HG02973 (cell line): ENCODE data around the gene PDK3.

Source experiments
- ATAC-seq: cut with Tn5 transposase; IDR thresholded peaks from one replicate; pipeline ENCODE4 v1.9.1; 2021; ENCODE audit warnings: moderate library complexity; ENCODE audit not compliant: unreplicated experiment

Gene PDK3

DNA sequence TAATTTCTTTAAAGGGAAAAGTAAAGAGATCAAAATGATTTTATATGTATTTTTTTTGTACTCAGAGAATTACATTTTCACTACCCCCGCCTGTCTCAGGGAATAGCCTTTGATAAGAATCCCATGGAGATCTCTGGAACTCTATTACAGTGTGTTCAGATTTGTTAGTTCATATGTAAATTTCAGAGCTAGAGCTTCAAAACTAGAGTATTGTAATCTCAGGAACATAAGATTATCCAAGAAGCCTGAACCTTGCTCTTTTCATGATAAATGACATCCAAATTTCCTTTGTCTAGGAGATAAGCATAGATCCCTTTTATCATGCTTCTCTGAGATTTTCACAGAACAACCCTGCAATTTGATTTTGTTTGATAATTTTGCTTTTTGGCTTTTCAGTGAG lies 82.9 kb downstream of the PDK3 start:
- no peak for ATAC-seq

DNA sequence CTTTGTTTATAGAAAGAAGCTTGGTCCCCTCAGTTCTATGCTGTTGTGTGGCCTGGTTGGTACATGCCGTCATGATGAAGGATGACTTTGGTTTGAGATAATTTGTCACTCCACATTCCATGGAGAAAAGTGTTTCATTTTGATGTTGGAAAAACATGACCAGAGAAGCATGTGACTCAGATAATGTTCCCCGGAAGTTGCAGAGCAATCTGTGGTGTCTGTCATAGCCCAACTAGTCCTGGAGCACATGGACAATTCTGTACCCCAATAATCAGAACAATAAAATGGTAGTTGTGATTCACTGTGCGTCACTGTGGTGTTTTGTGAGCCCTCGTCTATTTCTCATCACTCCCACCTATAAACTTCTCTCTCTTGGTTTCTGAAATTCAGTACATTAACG lies 85.1 kb downstream of the PDK3 start:
- ATAC-seq: no peak

DNA sequence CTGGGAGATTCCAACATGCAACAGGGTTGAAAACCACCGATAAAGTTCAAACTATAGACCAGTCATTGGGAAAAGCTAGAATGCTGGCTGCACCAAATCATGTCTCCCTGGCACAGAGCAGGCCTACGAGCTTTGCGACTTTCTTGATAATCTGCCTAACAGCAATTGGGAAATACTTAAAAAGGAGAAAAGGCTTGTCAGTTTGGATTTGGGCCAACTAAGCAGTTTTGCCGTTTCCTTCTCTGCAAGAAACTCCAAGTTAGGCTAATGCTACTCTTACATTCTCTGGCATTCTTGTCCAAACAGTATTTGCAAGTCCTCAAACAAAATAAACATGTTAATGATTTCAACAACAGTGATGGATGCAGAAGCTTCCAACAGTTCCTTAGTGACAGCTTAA lies 87.9 kb downstream of the PDK3 start:
- ATAC-seq: no peak

DNA sequence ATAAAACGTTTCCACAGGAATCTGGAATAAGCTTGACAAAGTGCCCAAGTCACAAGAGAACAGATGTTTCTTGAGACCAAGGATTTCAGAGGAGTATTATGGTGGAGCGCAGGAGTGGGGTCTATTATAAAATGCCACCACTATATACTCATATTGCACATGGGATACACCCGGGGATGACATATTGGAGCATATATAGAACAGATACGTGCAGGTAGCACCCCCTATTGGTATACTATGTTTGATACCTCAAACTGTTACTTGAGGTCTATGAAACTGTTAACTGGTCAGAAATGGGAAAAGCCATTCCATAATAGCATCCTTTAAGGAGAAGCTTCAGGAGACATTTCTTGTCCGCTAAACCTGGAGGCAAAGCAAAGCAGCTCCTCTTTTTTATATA lies 96.0 kb downstream of the PDK3 start:
- ATAC-seq: no peak

DNA sequence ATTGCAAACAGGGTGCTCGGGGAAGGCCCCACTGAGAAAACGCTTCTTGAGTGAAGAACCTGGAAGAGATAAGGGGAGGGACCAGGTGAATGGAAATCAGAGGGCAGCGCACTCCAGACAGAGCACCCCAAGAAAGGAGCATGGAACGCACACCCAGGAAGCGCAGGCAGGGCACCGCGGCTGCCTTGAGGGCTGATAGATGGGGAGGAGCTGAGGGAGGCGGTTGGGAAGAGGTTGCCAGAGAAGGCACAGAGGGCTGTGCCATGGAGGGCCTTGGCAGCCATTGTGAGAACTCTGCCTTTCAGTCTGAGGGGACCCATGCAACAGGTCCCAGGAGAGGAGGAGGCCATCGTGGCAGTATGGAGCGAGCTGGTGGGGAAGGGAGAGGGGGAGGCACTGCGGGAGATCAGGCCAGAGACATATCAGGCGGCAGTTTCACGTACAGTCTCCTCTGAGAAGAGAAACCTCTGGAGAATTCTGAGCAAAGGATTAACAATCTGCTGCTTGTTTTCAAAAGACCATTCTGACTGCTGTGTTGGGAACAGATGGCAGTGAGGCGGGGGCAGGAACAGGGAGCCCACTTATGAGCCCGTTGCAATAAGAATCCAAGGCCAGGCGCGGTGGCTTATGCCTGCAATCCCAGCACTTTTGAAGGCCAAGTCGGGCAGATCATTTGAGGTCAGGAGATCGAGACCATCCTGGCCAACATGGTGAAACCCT lies 98.4 kb downstream of the PDK3 start:
- no peak for ATAC-seq

DNA sequence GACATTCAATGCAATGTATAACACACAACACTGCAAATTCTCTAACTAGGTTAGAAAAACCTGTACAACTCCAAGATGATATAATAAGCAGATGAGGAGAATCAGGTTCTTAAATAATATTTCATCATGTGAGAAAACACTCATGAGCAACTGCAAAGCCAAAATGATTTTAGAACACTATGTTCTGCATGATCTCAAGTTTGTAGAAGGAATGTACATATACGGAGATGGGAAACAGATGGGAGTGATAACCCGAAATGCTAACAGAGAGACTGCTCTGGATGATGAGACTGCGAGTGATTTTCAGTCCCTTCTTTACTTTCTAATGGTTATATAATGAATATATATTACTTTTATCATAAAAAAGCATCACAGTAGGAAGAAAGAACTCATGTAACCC lies 101.2 kb downstream of the PDK3 start:
- no peak for ATAC-seq

DNA sequence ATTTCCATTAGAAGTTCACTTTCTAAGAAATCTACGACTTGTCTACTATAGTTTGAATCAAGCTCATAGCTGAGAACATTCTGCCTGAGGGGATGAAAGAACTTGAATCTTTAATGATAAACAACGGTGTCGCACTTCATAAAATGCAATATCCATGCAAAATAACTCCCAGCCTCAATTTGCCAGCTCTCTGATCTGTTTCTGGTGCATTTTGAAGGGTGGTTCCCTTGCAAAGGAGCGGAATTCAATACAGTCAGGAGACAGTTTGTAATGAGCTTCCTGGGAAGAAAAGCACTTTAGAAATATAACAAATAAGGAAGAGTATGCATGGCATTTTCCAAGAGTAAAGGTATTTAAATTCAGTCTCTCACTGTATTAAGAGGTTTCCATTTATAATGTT lies 102.1 kb downstream of the PDK3 start:
- ATAC-seq: no peak

DNA sequence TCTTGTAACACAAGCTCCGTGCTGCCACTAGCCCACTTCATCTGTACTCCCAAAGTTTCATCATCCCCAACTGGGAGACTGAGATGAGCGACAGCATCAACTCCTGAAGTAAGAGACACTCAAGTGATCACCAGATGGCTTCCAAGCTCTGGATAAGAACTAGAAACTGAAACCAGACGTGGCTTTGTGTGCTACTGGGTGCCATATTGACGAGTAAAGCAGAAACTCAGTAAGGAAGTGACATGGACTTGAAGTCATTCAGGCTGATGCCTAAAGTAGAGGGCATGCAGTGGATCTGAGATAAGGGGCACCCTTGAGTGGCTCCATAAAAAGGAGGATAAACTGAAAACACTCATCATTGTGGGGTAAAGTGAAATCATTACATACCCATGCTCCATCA lies 109.7 kb downstream of the PDK3 start:
- ATAC-seq: no peak

DNA sequence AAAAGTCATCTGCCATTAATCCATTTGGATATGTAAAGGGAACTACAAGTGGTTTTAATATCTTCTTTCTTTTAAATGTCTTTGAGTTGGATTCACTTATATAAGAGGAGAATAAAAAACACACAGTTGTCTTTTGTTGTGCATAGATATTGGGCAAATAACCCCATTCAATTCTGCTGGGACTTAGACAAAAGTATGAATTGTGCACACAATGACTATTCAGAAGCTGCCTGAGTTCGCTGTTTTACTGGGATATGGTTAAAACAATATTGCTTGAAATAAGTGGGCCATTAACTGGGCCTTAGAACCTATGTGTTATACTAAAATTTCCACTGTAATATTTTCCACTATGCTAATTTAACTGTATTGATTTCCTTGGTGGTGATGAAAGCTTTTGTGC lies 110.4 kb downstream of the PDK3 start:
- ATAC-seq: no peak

DNA sequence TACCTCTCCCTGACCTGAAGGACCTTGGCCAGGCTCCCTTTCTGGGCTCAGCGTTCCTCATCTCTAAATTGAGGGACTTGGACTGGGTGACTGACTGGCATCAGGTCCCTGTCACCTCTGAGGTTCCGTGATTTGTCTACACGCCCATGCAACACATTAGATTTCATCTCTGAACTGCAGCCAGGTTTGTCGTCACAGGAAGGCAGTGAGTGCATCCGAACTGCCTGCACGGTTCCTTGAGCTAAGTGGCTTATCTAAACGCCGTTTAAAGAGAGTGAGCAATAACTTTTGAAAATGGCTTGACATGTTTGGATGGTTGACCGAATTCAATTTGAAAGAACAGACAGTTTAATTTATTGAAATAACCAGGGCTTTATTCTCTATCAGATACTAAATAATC lies 112.0 kb downstream of the PDK3 start:
- ATAC-seq: no peak
